GM19023 (cell line): ENCODE data around the gene PGAP1.

Experiments used
- ATAC-seq: cut with Tn5 transposase; IDR thresholded peaks from one replicate; pipeline ENCODE4 v1.9.1; 2021; ENCODE audit warnings: mild to moderate bottlenecking, moderate library complexity; ENCODE audit not compliant: unreplicated experiment

PGAP1 gene, protein sequence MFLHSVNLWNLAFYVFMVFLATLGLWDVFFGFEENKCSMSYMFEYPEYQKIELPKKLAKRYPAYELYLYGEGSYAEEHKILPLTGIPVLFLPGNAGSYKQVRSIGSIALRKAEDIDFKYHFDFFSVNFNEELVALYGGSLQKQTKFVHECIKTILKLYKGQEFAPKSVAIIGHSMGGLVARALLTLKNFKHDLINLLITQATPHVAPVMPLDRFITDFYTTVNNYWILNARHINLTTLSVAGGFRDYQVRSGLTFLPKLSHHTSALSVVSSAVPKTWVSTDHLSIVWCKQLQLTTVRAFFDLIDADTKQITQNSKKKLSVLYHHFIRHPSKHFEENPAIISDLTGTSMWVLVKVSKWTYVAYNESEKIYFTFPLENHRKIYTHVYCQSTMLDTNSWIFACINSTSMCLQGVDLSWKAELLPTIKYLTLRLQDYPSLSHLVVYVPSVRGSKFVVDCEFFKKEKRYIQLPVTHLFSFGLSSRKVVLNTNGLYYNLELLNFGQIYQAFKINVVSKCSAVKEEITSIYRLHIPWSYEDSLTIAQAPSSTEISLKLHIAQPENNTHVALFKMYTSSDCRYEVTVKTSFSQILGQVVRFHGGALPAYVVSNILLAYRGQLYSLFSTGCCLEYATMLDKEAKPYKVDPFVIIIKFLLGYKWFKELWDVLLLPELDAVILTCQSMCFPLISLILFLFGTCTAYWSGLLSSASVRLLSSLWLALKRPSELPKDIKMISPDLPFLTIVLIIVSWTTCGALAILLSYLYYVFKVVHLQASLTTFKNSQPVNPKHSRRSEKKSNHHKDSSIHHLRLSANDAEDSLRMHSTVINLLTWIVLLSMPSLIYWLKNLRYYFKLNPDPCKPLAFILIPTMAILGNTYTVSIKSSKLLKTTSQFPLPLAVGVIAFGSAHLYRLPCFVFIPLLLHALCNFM

GRCh38 chr2:196926562-196927375 lies at the start of gene PGAP1:
Gene PGAP1, minus strand, starts transcription at chr2:196926707. Its CDS starts 91 bp downstream, at chr2:196926616.
- ATAC-seq: peak; percentile 92

DNA sequence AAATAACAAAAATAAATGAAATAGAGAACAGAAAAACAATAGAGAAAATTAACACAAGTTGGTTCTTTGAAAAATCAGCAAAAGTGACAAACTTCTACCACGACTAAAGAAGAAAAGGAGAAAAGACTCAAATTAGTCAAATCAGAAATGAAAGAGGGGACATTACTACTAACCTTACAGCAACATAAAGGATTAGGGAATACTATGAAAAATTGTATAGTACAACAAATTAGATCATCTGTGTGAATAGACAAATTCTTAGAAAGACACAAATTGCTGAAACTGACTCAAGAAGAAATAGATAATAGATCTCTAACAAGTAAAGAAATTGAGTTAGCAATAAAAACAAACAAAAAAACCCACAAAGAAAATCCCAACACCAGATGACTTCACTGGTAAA lies 48.5 kb upstream of the PGAP1 start:
- no peak for ATAC-seq

- no peak for ATAC-seq
Measured at GRCh38 chr2:196971574-196972279, 45.2 kb upstream of the PGAP1 start.

DNA sequence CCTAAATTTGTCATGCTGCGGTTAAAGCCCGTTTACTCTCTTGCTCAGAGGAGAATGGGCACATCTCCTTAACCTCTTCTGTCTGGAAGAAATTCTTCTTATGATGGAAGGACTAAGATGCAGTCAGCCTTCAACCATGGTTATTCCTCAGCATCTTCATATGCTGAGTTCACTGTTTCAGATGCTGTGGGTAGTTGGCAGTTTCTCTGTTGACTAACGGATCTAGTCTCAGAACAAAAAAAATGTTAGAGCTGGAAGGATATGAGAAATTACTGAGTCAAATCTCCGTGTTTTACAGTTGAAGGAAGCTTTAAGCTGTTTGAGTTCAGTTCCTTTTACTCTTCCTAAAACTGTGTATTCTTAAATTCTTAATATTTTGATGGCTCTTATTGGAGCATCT lies 43.6 kb upstream of the PGAP1 start:
- no peak for ATAC-seq

DNA sequence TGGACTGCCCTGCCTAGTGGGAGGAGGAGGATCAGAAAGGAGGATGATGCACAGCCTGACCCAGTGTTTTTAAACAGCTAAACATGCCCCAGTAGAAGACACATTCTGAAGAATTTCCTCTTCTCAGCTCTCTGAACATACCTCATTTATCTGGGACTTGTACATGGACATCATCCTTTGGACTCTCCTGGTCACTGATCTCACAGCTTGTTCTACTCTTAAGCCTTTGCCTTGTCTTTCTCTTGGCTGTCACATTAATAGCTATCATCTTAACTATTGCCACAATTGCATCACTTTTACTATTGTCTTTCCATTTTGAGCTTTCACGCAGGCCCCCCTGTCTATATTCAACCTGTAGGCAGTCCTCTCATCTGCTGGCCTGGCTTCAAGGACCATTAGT lies 42.0 kb upstream of the PGAP1 start:
- ATAC-seq: no peak

- no peak for ATAC-seq
Measured at GRCh38 chr2:196967775-196968174, 41.3 kb upstream of the PGAP1 start.

- no peak for ATAC-seq
Measured at GRCh38 chr2:196967116-196967515, 40.6 kb upstream of the PGAP1 start.

DNA sequence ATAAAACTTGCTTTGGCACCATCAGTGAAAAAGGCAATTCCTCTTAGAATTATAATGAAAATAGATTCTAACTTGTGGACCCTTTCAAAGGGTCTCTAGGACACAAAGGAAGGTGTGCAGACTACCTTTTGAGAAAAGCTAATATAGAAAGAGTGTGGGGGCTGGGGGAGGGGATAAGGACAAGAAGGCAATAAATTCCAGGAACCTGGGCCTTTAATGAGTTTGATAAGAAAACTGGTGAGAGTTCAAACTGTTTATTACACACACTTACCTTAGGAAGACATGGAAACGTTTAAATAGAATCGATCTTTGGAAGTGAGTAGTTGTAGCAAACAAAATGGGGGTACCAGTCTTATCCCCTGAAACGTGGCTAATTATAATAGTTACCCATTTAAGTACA lies 39.6 kb upstream of the PGAP1 start:
- ATAC-seq: no peak

DNA sequence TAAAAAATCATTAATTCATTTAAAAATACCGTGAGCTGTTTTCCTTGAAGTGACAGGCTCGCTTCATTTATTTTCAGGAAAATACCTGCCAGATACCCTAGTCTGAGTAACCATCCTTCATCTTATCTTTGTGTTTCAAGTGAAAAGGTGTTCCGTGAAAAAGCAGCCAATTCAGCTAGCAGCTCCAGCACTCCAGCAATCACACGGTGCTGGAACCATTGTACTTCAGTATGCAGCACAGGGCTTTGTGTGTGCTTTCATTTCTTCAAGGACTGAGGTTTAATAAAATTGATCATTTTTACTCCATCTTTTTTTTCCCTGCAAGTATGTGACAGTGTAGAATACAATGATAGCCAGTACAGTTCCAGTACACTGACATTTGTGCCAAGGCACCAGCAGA lies 39.1 kb upstream of the PGAP1 start:
- no peak for ATAC-seq

DNA sequence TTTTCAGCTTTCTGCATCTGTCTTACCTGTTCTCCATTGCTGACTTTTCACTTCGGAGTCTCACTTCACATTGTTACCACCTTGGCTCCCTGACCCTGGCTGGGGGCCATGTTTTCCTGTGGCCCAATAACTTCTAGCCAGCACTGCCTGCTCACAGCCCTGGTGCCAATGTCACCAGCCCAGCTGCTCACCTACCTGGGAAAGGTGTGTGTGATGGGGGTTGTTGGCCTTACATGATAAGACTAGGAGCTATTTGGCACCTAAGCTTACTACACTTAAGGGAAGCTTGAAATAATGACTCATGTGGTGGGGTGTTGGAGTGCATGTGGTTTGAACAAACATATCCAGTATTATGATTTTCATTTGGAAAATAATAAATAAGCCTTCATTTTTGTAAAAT lies 37.5 kb upstream of the PGAP1 start:
- no peak for ATAC-seq

DNA sequence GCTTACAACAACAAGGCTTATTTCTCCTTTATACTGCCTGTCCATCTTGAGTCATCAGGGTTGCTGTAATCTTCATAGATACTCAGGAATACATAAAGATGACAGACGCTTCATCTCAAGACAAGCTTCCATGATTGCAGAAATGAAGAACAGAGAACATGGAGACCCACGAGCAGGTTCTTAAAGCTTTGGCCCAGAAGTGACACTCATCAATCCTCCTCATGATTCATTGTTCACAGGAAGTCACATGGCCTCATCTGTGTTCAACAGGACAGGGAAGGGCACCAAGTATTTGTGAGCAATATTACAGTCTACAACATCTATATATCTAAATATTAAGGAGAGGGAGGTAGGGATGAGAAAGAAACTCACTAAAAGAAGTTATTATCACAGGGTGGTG lies 36.5 kb upstream of the PGAP1 start:
- ATAC-seq: no peak

DNA sequence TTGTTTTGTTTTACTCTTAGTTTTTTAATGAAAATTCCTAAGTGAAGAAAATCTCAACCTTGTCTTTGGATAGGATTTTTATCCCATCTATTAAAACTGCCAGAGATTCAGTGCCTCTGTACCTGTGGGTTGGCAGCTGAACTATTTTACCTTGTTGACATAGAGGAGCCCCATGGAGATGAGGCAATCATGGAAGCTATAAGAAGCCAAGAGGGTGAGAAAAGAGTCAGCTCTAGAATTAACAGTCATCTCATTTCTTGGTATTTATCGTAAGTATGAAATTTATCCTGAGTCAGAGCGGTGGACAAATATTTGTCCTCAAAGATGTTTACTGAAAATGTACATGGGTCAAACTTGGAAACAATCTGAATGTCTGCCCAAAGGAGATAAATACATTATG lies 35.8 kb upstream of the PGAP1 start:
- ATAC-seq: no peak

- peak; percentile 83 for ATAC-seq
Measured at GRCh38 chr2:196961889-196962288, 35.4 kb upstream of the PGAP1 start.

GRCh38 chr2:196959734-196960338 lies 33.3 kb upstream of the PGAP1 start:
- ATAC-seq: no peak

GRCh38 chr2:196959281-196959680 lies 32.8 kb upstream of the PGAP1 start:
- no peak for ATAC-seq

- no peak for ATAC-seq
Measured at GRCh38 chr2:196957881-196958525, 31.5 kb upstream of the PGAP1 start.

GRCh38 chr2:196957442-196957841 lies 30.9 kb upstream of the PGAP1 start:
- ATAC-seq: no peak

DNA sequence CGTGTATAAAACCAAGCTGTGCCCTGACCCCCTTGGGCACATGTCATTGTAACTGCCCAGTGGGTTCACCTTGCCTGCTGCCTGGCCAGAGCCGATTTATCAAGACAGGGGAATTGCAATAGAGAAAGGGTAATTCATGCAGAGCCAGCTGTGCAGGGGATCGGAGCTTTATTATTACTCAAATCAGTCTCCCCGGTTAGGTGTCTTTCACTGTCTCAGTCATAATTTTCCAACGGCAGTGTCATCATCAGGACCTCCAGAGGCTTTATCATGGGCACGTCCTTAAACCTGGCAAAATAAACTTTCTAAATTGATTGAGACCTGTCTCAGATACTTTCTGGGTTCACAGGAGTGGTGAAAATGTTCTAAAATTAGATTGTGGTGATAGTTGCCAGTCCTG lies 29.6 kb upstream of the PGAP1 start:
- no peak for ATAC-seq

- ATAC-seq: no peak
Measured at GRCh38 chr2:196955036-196955435, 28.5 kb upstream of the PGAP1 start.

DNA sequence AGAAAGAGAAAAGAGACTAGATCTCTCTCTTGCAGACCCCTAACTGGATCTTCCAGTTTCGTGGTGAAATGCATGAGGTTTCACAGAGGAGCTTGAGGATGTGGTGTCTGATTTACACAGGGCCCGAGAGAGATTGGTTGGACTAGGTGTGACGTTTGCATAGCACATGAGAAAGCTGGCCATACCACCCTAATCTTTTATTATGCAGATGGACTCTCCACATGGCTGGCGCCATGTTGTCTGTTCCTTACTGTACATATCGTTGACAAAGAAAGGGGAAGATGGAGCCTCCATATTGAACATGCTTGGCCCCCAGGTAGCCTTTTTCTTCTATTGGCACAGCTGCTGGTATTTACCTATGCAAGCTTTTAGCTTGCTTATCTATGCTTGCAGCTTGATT lies 27.5 kb upstream of the PGAP1 start:
- no peak for ATAC-seq
